ENCODE measurements around the gene ETS1.

ETS1 gene

GRCh38 chr11:128498721-128499245 is 88.6 kb downstream of the ETS1 start:
- DNase-seq: no peak

GRCh38 chr11:128497776-128498095 is 89.6 kb downstream of the ETS1 start:
- DNase-seq: no peak

- DNase-seq: peak; percentile 93
These were observed 90.1 kb downstream of the ETS1 start for GRCh38 chr11:128497061-128497775.

- peak; percentile 57 for DNase-seq
These were observed 90.7 kb downstream of the ETS1 start for GRCh38 chr11:128496692-128497060.

- no peak for DNase-seq
These were observed 91.1 kb downstream of the ETS1 start for GRCh38 chr11:128496249-128496648.

GRCh38 chr11:128494418-128495332 is 92.7 kb downstream of the ETS1 start:
- DNase-seq: no peak

GRCh38 chr11:128493570-128493965 is 93.8 kb downstream of the ETS1 start:
- no peak for DNase-seq

GRCh38 chr11:128492903-128493569 is 94.3 kb downstream of the ETS1 start:
- DNase-seq: no peak

- no peak for DNase-seq
These were observed 94.9 kb downstream of the ETS1 start for GRCh38 chr11:128492461-128492860.

GRCh38 chr11:128491195-128491936 is 96.0 kb downstream of the ETS1 start:
- DNase-seq: no peak

GRCh38 chr11:128490092-128490491 is 97.3 kb downstream of the ETS1 start:
- DNase-seq: no peak

GRCh38 chr11:128488471-128488870 is 98.9 kb downstream of the ETS1 start:
- DNase-seq: no peak

- DNase-seq: no peak
These were observed 99.4 kb downstream of the ETS1 start for GRCh38 chr11:128487978-128488377.

GRCh38 chr11:128484172-128484571 is 103.2 kb downstream of the ETS1 start:
- no peak for DNase-seq

- no peak for DNase-seq
These were observed 104.1 kb downstream of the ETS1 start for GRCh38 chr11:128483211-128483788.

GRCh38 chr11:128482512-128483191 is 104.7 kb downstream of the ETS1 start:
- no peak for DNase-seq

- no peak for DNase-seq
These were observed 105.3 kb downstream of the ETS1 start for GRCh38 chr11:128482092-128482491.

- DNase-seq: no peak
These were observed 106.2 kb downstream of the ETS1 start for GRCh38 chr11:128481135-128481534.

GRCh38 chr11:128480665-128481064 is 106.7 kb downstream of the ETS1 start:
- DNase-seq: no peak

GRCh38 chr11:128480066-128480465 is 107.3 kb downstream of the ETS1 start:
- DNase-seq: no peak

GRCh38 chr11:128479144-128479543 is 108.2 kb downstream of the ETS1 start:
- DNase-seq: no peak

- no peak for DNase-seq
These were observed 109.1 kb downstream of the ETS1 start for GRCh38 chr11:128478305-128478704.

Measured in NCI-H1092 treated with DMSO at 0.1 percent for 48 hours (cell line).